HepG2 (cell line): ENCODE data around the gene ZNF277. TPM values are rescaled to one million over a fixed set of nuclear protein-coding genes. Genes with fewer than 3 reads are reported as not detected.

Experiments used
- GABPA ChIP-seq, 2 experiments: IDR thresholded peaks; 2 replicates each; pipeline ENCODE4 v1.6.1; 2011 to 2016; ENCODE audit warnings: low read depth in 2 of 2, low read length in 1 of 2, missing biosample characterization in 1 of 2, missing genetic modification characterization in 1 of 2
- GFI1 ChIP-seq: sonication (generic); formaldehyde crosslinking; IDR thresholded peaks from 2 replicates; pipeline ENCODE4 v1.5.0; 2020; ENCODE audit warnings: missing genetic modification reagents, mild to moderate bottlenecking, borderline replicate concordance
- MTA1 ChIP-seq: sonication (generic); formaldehyde crosslinking; IDR thresholded peaks from 2 replicates; pipeline ENCODE4 v1.4.0; 2020; ENCODE audit warnings: missing genetic modification reagents, mild to moderate bottlenecking, borderline replicate concordance
- NR2C2 ChIP-seq: sonication (generic); formaldehyde crosslinking; IDR thresholded peaks from 2 replicates; pipeline ENCODE4 v1.4.0; 2020; ENCODE audit warnings: missing genetic modification reagents, mild to moderate bottlenecking, moderate library complexity, borderline replicate concordance
- PRDM10 ChIP-seq: sonication (generic); formaldehyde crosslinking; IDR thresholded peaks from 2 replicates; pipeline ENCODE4 v1.4.0; 2020; ENCODE audit warnings: low read depth, missing genetic modification reagents
- SOX13 ChIP-seq, 3 experiments: fragments of 450-650 bp in 1 of 3; sonication (generic) in 1 of 3; formaldehyde crosslinking in 1 of 3; IDR thresholded peaks in 2 of 3; conservative IDR thresholded peaks in 1 of 3; 2 replicates each; pipeline versions ENCODE4 v1.5.0 to v1.6.1; 2016 to 2020; ENCODE audit warnings: antibody characterized with exemption in 1 of 3, mild to moderate bottlenecking in 1 of 3, missing compliant biosample characterization in 1 of 3, missing genetic modification reagents in 1 of 3, moderate library complexity in 1 of 3
- ZNF275 ChIP-seq: sonication (generic); formaldehyde crosslinking; IDR thresholded peaks from 2 replicates; pipeline ENCODE4 v1.8.0; 2022; ENCODE audit warnings: missing genetic modification reagents, mild to moderate bottlenecking, inconsistent platforms, borderline replicate concordance
- ZNF639 ChIP-seq: conservative IDR thresholded peaks from 2 replicates; pipeline ENCODE4 v1.6.1; 2018; ENCODE audit warnings: missing genetic modification reagents
- ZNF646 ChIP-seq: sonication (generic); formaldehyde crosslinking; IDR thresholded peaks from 2 replicates; pipeline ENCODE4 v1.9.0; 2021; ENCODE audit warnings: mild to moderate bottlenecking, missing genetic modification reagents
- ZNF773 ChIP-seq: sonication (generic); formaldehyde crosslinking; IDR thresholded peaks from 2 replicates; pipeline ENCODE4 v1.4.0; 2020; ENCODE audit warnings: missing genetic modification reagents, borderline replicate concordance
- ZNF800 ChIP-seq: sonication (generic); formaldehyde crosslinking; IDR thresholded peaks from 2 replicates; pipeline ENCODE4 v1.4.0; 2020; ENCODE audit warnings: missing genetic modification reagents
- polyA plus RNA-seq, 8 experiments: library from polyadenylated mRNA; depleted of rRNA in 3 of 8; stranded (reverse) in 7 of 8; unstranded in 1 of 8; fragments of >200 nt; fragmentation: Illumina TruSeq in 4 of 8; extraction: Trizol in 4 of 8; gene quantifications; 2 replicates each; pipeline versions ENCODE4 v1.2.1 to v1.2.3, GENCODE V29; 2011 to 2016; ENCODE audit warnings: low read depth in 4 of 8, missing spikeins in 1 of 8, mixed read lengths in 1 of 8; ENCODE audit not compliant: insufficient read depth in 1 of 8
- total RNA-seq, 5 experiments: library from RNA; depleted of rRNA; stranded (reverse); fragments of >200 nt; fragmentation: Illumina TruSeq; extraction: Trizol; gene quantifications; 2 replicates each; pipeline ENCODE4 v1.2.3, GENCODE V29; 2016; ENCODE audit warnings: low read depth in 1 of 5

Gene ZNF277
- total and polyA plus RNA-seq, 2 of the 13 experiments (the other 11 are each of a cell fraction or from before 2014, with no cell fraction given): 29.1 to 30.1 TPM

- peak; percentile 70 for TF ChIP-seq ZNF646 (CRISPR knock-in tag)
- TF ChIP-seq MTA1: 0 out of 2 replicates have a peak, but pooled peaks have one; percentile 12
- no peak for TF ChIP-seq ZNF639
- 0 out of 2 replicates have a peak, but pooled peaks have one; percentile 9 for TF ChIP-seq GFI1 (CRISPR knock-in tag)
- TF ChIP-seq GABPA (IDR thresholded peaks at IDR 0.05; ENCODE audit: low read depth, low read length): no peak
- TF ChIP-seq GABPA (CRISPR knock-in tag; IDR thresholded peaks at IDR 0.05; ENCODE audit: low read depth): peak; percentile 71
- TF ChIP-seq ZNF773 (CRISPR knock-in tag): 0 out of 2 replicates have a peak, but pooled peaks have one; percentile 32
- peak; percentile 85 for TF ChIP-seq NR2C2 (CRISPR knock-in tag)
- 0 out of 2 replicates have a peak, but pooled peaks have one; percentile 16 for TF ChIP-seq ZNF800
- TF ChIP-seq PRDM10: 0 out of 2 replicates have a peak, but pooled peaks have one; percentile 27
- TF ChIP-seq ZNF275: peak; percentile 27; the same call in 1 of the 2 replicates
- TF ChIP-seq SOX13 (IDR thresholded peaks at IDR 0.05): no peak
- 0 out of 4 replicates have a peak, but pooled peaks of 1 of the 2 experiments have one; percentile 4 for TF ChIP-seq SOX13 (CRISPR knock-in tag; conservative IDR thresholded peaks at IDR 0.05 in 1 of 2, IDR thresholded peaks at IDR 0.05 in 1 of 2)
Observed at GRCh38 chr7:112206991-112207592, 597 bp downstream of the ZNF277 start (continued).
